Measurements from ENCODE around the gene BTBD7. TPM values are rescaled to one million over a fixed set of nuclear protein-coding genes. Genes with fewer than 3 reads are reported as not detected.

The BTBD7 gene
- total RNA-seq, 2 experiments from 2014 or later, result 16.6 to 17.2 TPM

DNA sequence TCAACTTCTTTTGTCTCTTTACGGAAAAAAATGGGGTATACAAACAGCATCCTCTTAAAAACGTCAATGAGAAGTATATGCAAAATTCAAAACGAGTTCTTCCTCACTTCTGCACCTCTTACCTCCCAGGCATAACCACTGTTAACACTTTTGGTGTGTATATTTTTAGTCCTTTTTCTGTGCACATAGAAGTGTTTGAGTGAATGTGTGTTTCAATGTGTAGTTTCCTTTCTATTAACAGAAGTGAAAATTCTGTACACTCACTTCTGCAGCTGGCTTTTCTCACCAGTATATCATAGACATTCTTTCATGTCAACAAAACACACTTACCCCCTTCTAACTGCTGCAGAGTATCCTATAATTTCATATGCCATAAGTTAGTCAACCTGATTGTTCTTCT is 120.4 kb downstream of the BTBD7 start:
- ChIA-PET POLR2A (no interaction called here), CTCF (no interaction called here)

DNA sequence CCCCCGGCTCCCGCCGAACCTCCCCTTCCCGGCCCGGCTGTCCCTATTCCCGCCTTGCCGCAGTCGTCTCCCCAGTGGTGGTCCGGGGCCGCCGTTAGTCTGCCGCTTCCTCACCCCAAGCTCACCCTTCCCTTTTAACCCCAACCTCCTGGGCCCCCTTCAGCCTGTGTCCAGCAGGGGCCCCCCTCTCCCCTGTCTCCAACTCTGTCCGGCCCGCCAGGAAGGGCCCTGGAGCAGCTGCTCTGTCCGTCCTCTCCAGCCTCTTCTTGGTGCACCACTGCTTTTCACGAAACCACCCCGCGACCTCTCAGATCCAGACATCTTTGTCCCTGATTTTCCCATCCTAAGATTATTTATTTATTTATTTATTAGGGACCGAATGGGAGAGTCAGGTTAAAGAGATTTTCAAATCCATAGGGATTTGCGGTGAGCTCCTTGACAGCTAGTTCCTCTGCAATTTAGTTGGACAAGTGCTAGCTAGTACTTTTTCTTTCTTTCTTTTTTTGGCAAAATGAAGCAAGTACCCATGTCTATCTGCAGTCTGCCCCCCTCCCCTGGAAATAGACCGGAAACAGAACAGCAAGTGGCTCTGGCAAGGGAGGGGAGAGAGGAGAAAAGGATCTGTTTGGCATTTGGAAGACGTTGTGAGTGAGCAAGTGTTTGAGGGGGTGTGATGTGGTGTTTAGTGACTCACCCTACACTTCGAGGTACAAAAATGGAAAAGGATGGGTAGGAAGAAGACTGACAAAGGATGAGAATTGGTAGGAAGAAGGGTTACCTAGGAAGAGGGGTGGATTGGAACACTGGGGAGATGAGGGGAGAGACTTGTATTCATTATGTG is 125.1 kb downstream of the BTBD7 start:
- ChIA-PET CTCF (interaction anchor here (0.6 to 1.6 kb wide), 8 partner anchors 10 to 93 kb away, joined by 3 to 7 read pairs (median 4); partner anchors contain the start of genes ITPK1, LYSET and MOAP1), POLR2A (interaction anchor here (0.8 to 2.8 kb wide), 3 partner anchors 23 to 124 kb away, joined by 3 to 27 read pairs (median 4); partner anchors contain the start of genes LYSET and MOAP1)

DNA sequence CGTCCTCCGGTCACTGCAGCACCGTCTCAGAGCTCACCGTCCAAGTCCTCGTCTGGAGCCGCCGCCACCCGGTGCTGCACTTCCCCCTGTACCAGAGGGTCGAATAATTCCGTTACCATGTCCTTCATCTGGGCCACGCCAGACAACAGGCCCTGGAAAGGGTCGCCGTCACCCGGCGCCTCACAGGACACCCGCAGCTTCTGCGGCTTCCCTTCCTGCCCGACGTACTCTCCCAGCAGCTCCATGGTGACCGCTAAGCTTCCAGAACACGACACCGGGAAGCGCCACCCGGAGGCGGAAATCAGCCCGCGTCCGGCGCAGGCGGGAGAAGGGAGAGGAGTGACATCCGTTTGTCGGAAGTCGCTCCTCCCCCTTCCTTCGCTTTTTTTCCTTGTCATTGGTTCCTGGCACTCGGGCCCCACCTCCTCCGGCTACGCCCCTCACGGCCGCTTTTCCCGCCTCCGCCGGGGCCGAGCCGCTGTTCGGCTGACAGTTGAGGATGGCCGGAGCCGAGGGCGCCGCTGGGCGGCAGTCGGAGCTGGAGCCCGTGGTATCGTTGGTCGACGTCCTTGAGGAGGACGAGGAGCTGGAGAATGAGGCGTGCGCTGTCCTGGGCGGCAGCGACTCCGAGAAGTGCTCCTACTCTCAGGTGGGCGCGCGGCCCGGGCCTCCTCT is 125.9 kb downstream of the BTBD7 start, which contains the start of the genes GON7 and UBR7:
Gene GON7, minus strand, starts transcription at position 273 of the 675 bp plus-strand sequence. Its CDS starts 28 bp downstream, at position 245.
Gene UBR7, plus strand, starts transcription at position 464 of the 675 bp plus-strand sequence. Its CDS starts 36 bp downstream, at position 500.
- ChIA-PET POLR2A (interaction anchor here (0.8 to 2.8 kb wide), 3 partner anchors 22 to 124 kb away, joined by 3 to 27 read pairs (median 4); partner anchors contain the start of genes LYSET and MOAP1), CTCF (interaction anchor here (0.6 to 1.6 kb wide), 9 partner anchors 9 to 93 kb away, joined by 3 to 7 read pairs (median 4); partner anchors contain the start of genes ITPK1, LYSET and MOAP1)

DNA sequence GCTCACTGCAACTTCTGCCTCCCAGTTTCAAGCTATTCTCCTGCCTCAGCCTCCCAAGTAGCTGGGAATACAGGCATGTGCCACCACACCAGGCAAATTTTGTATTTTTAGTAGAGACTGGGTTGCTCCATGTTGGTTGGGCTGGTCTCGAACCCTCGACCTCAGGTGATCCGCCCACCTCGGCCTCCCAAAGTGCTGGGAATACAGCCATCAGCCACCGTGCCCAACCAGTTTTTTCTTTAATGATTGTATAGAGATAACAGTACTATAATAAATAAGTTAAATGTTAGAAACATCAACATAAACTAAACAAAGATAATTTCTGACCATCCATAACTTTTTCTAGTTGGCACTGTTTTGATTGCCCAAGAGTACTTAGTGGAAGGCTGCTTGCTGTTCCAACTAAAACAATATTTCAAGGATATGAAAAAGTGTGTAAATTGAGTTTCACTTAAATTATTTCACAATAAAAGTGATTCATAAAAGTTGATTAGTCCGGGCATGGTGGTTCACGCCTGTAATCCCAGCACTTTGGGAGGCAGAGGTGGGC is 131.6 kb downstream of the BTBD7 start:
- ChIA-PET CTCF (interaction anchor here (1.0 kb wide), 1 partner anchor 88 kb away, joined by 3 read pairs; no protein-coding TSS in a partner anchor), POLR2A (no interaction called here)

DNA sequence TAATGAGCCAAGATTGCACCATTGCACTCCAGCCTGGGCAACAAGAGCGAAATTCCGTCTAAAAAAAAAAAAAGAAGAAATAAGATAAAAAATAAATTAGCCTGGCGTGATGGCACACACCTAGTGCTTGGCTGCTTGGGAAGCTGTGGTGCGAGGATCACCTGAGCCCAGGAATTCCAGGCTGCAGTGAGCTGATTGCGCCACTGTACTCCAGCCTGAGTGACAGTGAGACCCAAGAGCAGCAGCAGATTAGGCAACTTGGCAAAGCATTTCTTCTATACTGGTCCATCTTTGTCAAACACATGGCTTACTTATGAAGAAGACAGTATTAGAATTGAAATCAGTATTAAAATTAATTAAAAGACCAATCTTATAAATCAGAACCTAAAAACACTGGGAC is 132.3 kb downstream of the BTBD7 start:
- CTCF ChIA-PET, result interaction anchor here (1.0 kb wide), 1 partner anchor 87 kb away, joined by 3 read pairs; no protein-coding TSS in a partner anchor
- POLR2A ChIA-PET, result no interaction called here

DNA sequence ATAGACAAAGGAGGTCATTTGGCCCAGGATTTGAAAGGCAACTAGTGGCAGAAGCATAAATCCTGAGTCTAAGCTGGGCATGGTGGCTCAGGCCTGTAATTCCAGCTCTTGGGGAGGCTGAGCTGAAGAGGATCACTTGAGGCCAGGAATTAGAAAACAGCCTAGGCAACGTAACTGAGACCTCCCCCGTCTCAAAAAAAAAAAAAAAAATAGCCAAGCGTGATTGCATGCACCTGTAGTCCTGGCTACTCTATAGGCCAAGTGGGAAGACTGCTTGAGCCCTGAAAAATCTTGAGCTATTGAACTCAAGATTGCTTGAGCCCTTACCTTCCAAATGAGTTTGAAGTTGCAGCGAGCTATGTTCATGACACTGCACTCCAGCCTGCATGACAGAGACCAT is 133.8 kb downstream of the BTBD7 start:
- ChIA-PET CTCF (no interaction called here), POLR2A (interaction anchor here (0.6 kb wide), 1 partner anchor 1170 kb away, joined by 4 read pairs; no protein-coding TSS in a partner anchor)

DNA sequence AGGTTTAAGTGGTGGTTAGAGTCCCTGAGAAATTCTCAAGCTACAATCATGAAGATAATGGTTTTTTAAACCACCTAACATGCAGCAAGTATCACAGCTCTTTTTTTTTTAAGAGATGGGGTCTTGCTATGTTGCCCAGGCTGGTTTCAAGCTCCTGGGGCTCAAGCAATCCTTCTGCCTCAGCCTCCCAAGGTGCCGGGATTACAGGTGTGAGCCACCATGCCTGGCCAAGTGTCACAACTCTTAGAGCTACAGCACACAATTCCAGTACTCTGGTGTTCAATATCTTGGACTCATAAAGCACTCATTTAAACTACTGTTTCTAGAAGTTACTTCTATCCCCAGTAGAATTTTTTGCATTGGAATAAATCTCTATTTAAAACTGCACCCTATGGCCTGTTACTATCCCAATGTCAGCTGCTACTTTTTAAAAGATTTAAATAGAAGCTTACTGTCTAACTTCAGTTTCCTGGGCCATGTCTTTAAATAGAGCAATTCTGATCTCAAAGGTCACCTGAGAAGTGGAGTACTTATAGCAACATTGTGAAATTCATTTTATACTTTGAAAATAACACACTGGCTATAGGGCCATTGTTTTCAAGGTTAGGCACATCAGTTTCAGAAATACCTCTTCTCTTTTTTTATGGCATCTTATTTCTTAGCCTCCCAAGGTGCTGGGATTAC is 137.4 kb downstream of the BTBD7 start:
- ChIA-PET CTCF (interaction anchor here (0.7 to 0.9 kb wide), 3 partner anchors 12 to 79 kb away, joined by 3 read pairs; partner anchors contain the start of genes GON7 and UBR7), POLR2A (interaction anchor here (0.7 kb wide), 1 partner anchor 26 kb away, joined by 11 read pairs; no protein-coding TSS in a partner anchor)

Other genes with a start within 250 kb of the BTBD7 start
- gene ITPK1, start 217.1 kb downstream of the BTBD7 start, total RNA-seq, result 10 to 100 TPM; 65.7 to 73.0 TPM
- gene MOAP1, start 148.1 kb downstream of the BTBD7 start, total RNA-seq, result 10 to 100 TPM; 15.7 to 15.9 TPM
- gene LYSET, start 147.7 kb downstream of the BTBD7 start, total RNA-seq, result 10 to 100 TPM; 16.6 to 18.8 TPM
- gene GON7, start 126.0 kb downstream of the BTBD7 start, total RNA-seq, result 10 to 100 TPM; 19.9 to 20.1 TPM
- gene UBR7, start 125.8 kb downstream of the BTBD7 start, total RNA-seq, result 10 to 100 TPM; 37.7 to 41.3 TPM
- gene COX8C, start 14.1 kb upstream of the BTBD7 start, total RNA-seq, result not detected
- under 1 TPM in 1 of 2 experiments, not detected in 1; 0.02 TPM for gene UNC79, start 97.9 kb upstream of the BTBD7 start, total RNA-seq